Keratinocyte (primary cell): ENCODE results near the gene NQO2. TPM values are rescaled to one million over a fixed set of nuclear protein-coding genes. Genes with fewer than 3 reads are reported as not detected.
"Not testable (repeated sequence)": the region's sequence is repeated elsewhere in the genome, so short reads cannot be mapped to it uniquely, and the experiment has no call there.

Experiments
- DNase-seq: peaks from one replicate; pipeline ENCODE4 v3.0.0-alpha.2; 2011; ENCODE audit warnings: low read depth, missing footprints, low spot score
- FAIRE-seq: peaks from 2 replicates; lab custom pipeline; 2011; peaks lifted over from hg19 to GRCh38; lab: Jason Lieb, UNC
- H2AFZ ChIP-seq: 2 replicates; pipeline ENCODE4 v1.6.0; 2012; ENCODE audit warnings: low read length, control low read depth, inconsistent platforms; ENCODE audit not compliant: control insufficient read depth
- H3K27ac ChIP-seq: 2 replicates; pipeline ENCODE4 v1.5.1; 2011; ENCODE audit warnings: low read length; ENCODE audit not compliant: control insufficient read depth, insufficient read depth
- H3K27me3 ChIP-seq: 3 replicates; pipeline ENCODE4 v1.6.0; 2011; ENCODE audit warnings: low read length; ENCODE audit not compliant: control insufficient read depth, insufficient read depth; ENCODE audit errors: extremely low read depth
- H3K36me3 ChIP-seq, 2 experiments: 2 replicates in 1 of 2; 3 replicates in 1 of 2; pipeline ENCODE4 v1.5.1; 2011; ENCODE audit warnings: low read length in 2 of 2, mild to moderate bottlenecking in 1 of 2; ENCODE audit not compliant: control insufficient read depth in 2 of 2, insufficient read depth in 2 of 2; ENCODE audit errors: extremely low read depth in 1 of 2
- H3K4me1 ChIP-seq: 3 replicates; pipeline ENCODE4 v1.5.1; 2011; ENCODE audit warnings: low read length; ENCODE audit not compliant: control insufficient read depth, insufficient read depth; ENCODE audit errors: extremely low read depth
- H3K4me2 ChIP-seq: 3 replicates; pipeline ENCODE4 v1.6.0; 2011; ENCODE audit warnings: low read depth, low read length; ENCODE audit not compliant: control insufficient read depth, insufficient read depth; ENCODE audit errors: extremely low read depth
- H3K4me3 ChIP-seq, 3 experiments: fragments of 200-600 bp in 1 of 3; sonication (generic) in 1 of 3; 2 replicates in 2 of 3; 3 replicates in 1 of 3; pipeline ENCODE4 v1.5.1; 2011 to 2016; ENCODE audit warnings: low read length in 3 of 3, mild to moderate bottlenecking in 3 of 3, control low read depth in 2 of 3, inconsistent platforms in 1 of 3, low read depth in 1 of 3, mixed read lengths in 1 of 3, mixed run types in 1 of 3, moderate library complexity in 1 of 3; ENCODE audit not compliant: control insufficient read depth in 2 of 3, insufficient read depth in 2 of 3; ENCODE audit errors: extremely low read depth in 1 of 3
- H3K79me2 ChIP-seq: 2 replicates; pipeline ENCODE4 v1.6.0; 2012; ENCODE audit warnings: low read length; ENCODE audit not compliant: control insufficient read depth, insufficient read depth
- H3K9ac ChIP-seq: 3 replicates; pipeline ENCODE4 v1.6.0; 2011; ENCODE audit warnings: low read length; ENCODE audit not compliant: control insufficient read depth, insufficient read depth; ENCODE audit errors: extremely low read depth
- H3K9me1 ChIP-seq: 3 replicates; pipeline ENCODE4 v1.6.0; 2011; ENCODE audit warnings: low read length; ENCODE audit not compliant: control insufficient read depth, insufficient read depth; ENCODE audit errors: extremely low read depth
- H3K9me3 ChIP-seq: 2 replicates; pipeline ENCODE4 v1.5.1; 2012; ENCODE audit warnings: low read depth, low read length; ENCODE audit not compliant: control insufficient read depth
- H4K20me1 ChIP-seq: 3 replicates; pipeline ENCODE4 v1.6.0; 2011; ENCODE audit warnings: low read length; ENCODE audit not compliant: control insufficient read depth, insufficient read depth; ENCODE audit errors: extremely low read depth
- CTCF ChIP-seq, 3 experiments: IDR thresholded peaks in 1 of 3; conservative IDR thresholded peaks in 1 of 3; optimal IDR thresholded peaks in 1 of 3; 2 replicates in 2 of 3; 3 replicates in 1 of 3; pipeline versions ENCODE3 to v1.5.1; 2011; ENCODE audit warnings: low read length in 3 of 3, mild to moderate bottlenecking in 3 of 3, moderate library complexity in 2 of 3, control low read depth in 1 of 3, inconsistent platforms in 1 of 3; ENCODE audit not compliant: insufficient read depth in 2 of 3; ENCODE audit errors: extremely low read depth in 1 of 3
- EZH2 ChIP-seq: IDR thresholded peaks from one replicate; pipeline ENCODE4 v1.6.1; 2012; ENCODE audit warnings: inconsistent platforms, mild to moderate bottlenecking, low read length, moderate library complexity
- dilution Hi-C: fragments of 300-500 bp; cut with MboI; formaldehyde crosslinking; loops from one replicate; pipeline ENCODE4 v1.7.0; 2020; ENCODE audit warnings: low sequenced_read_pairs; ENCODE audit not compliant: extremely low pct_ligation_motif_present
- polyA plus RNA-seq, 5 experiments: library from polyadenylated mRNA; depleted of rRNA in 3 of 5; stranded (reverse) in 3 of 5; stranded (forward) in 1 of 5; unstranded in 1 of 5; fragments of >200 nt; gene quantifications; 1 replicate in 1 of 5; 2 replicates in 3 of 5; 3 replicates in 1 of 5; pipeline versions ENCODE4 v1.2.1 to v1.2.3, GENCODE V29; 2011 to 2012; ENCODE audit warnings: missing spikeins in 2 of 5, low read depth in 1 of 5, low replicate concordance in 1 of 5

The NQO2 gene
- polyA plus RNA-seq, 1 donor (not counting 4 experiments of a cell fraction or from before 2014, with no cell fraction given) = 22.9 TPM

- peak in 2 of 3 experiments; percentile 39 to 49 for TF ChIP-seq CTCF (optimal IDR thresholded peaks at IDR 0.05 in 1 of 3, IDR thresholded peaks at IDR 0.05 in 1 of 3, conservative IDR thresholded peaks at IDR 0.05 in 1 of 3; ENCODE audit: extremely low read depth in 1 of 3, insufficient read depth in 2 of 3, low read length in 3 of 3)
- peak; percentile 100 for FAIRE-seq
- dilution Hi-C loops, H3K9me3 ChIP-seq, H4K20me1 ChIP-seq, H3K27me3 ChIP-seq, H3K36me3 ChIP-seq, DNase-seq, H2AFZ ChIP-seq, H3K9me1 ChIP-seq, H3K79me2 ChIP-seq: not testable (repeated sequence)
- H3K4me2 ChIP-seq = peak overlapping the region; percentile 60
- peak overlapping the region in 2 of 3 experiments; percentile 69 to 77 for H3K4me3 ChIP-seq
- H3K9ac ChIP-seq = peak overlapping the region; percentile 69
- H3K27ac ChIP-seq = peak overlapping the region; percentile 58
- H3K4me1 ChIP-seq = peaks cover 14% of the 10 kb centered on the region
Measured at GRCh38 chr6:2998249-2998997, 1.3 kb upstream of the NQO2 start.

GRCh38 chr6:2998998-2999617, 586 bp upstream of the NQO2 start:
- FAIRE-seq (peak; percentile 17), DNase-seq (no peak)
- H4K20me1 ChIP-seq = no peaks in the 10 kb centered on the region
- peaks cover 14% of the 10 kb centered on the region for H3K4me1 ChIP-seq
- H3K36me3 ChIP-seq = peaks cover 0 to under 1% of the 10 kb centered on the region in 2 experiments
- H2AFZ ChIP-seq = peak overlapping the region; percentile 93
- H3K9ac ChIP-seq = peak overlapping the region; percentile 69
- no peaks in the 10 kb centered on the region for H3K27me3 ChIP-seq
- H3K9me1 ChIP-seq = no peaks in the 10 kb centered on the region
- TF ChIP-seq CTCF (optimal IDR thresholded peaks at IDR 0.05 in 1 of 3, IDR thresholded peaks at IDR 0.05 in 1 of 3, conservative IDR thresholded peaks at IDR 0.05 in 1 of 3; ENCODE audit: extremely low read depth in 1 of 3, insufficient read depth in 2 of 3, low read length in 3 of 3) = no peak
- TF ChIP-seq EZH2 = no peak
- H3K4me3 ChIP-seq = peak overlapping the region; percentile 28 to 77 (median 69)
- peak overlapping the region; percentile 60 for H3K4me2 ChIP-seq
- dilution Hi-C loops = no loop called here
- peak overlapping the region; percentile 58 for H3K27ac ChIP-seq
- H3K79me2 ChIP-seq = no peaks in the 10 kb centered on the region
- no peaks in the 10 kb centered on the region for H3K9me3 ChIP-seq
